H1 (cell line): ENCODE results near the gene SH3RF3. TPM values are rescaled to one million over a fixed set of nuclear protein-coding genes. Genes with fewer than 3 reads are reported as not detected.

Experiments
- CTCF ChIA-PET: fragments of 300-600 bp; sonication (Branson Sonifier 250); formaldehyde crosslinking; loops from one replicate; lab custom pipeline; 2021; ENCODE audit not compliant: partially characterized antibody; lab: Charles Lee
- POLR2A ChIA-PET: fragments of 300-600 bp; sonication (Branson Sonifier 250); formaldehyde crosslinking; loops from one replicate; lab custom pipeline; 2021; ENCODE audit warnings: inconsistent platforms; ENCODE audit not compliant: partially characterized antibody; lab: Charles Lee
- DNase-seq, 2 experiments: peaks; one replicate each; pipeline versions ENCODE4 v3.0.0 to v3.0.0-alpha.2; 2010 to 2022; ENCODE audit warnings: low spot score in 2 of 2, low read depth in 1 of 2, mixed read lengths in 1 of 2
- FAIRE-seq: peaks from 2 replicates; lab custom pipeline; 2011; peaks lifted over from hg19 to GRCh38; lab: Jason Lieb, UNC
- H2AFZ ChIP-seq: 2 replicates; pipeline ENCODE4 v1.8.1; 2012; ENCODE audit warnings: low read length, inconsistent platforms
- H2AK5ac ChIP-seq: 2 replicates; pipeline ENCODE4 v1.6.1; 2013; ENCODE audit warnings: low read depth, low read length
- H2BK120ac ChIP-seq: replicated peaks from 2 replicates; pipeline ENCODE3; 2013; ENCODE audit warnings: low read depth, low read length, inconsistent platforms
- H2BK12ac ChIP-seq: 2 replicates; pipeline ENCODE4 v1.6.1; 2013; ENCODE audit warnings: low read depth, low read length
- H2BK15ac ChIP-seq: 2 replicates; pipeline ENCODE4 v1.6.1; 2013; ENCODE audit warnings: low read length
- H2BK20ac ChIP-seq: 2 replicates; pipeline ENCODE4 v1.6.1; 2013; ENCODE audit warnings: low read length
- H2BK5ac ChIP-seq: 2 replicates; pipeline ENCODE4 v1.6.1; 2013; ENCODE audit warnings: low read depth, low read length
- H3K14ac ChIP-seq: 2 replicates; pipeline ENCODE4 v1.6.1; 2013; ENCODE audit warnings: inconsistent platforms; ENCODE audit not compliant: insufficient read length
- H3K18ac ChIP-seq: 2 replicates; pipeline ENCODE4 v1.6.1; 2013; ENCODE audit warnings: low read length; ENCODE audit errors: extremely low read depth
- H3K23ac ChIP-seq: 2 replicates; pipeline ENCODE4 v1.6.1; 2013; ENCODE audit warnings: inconsistent platforms; ENCODE audit not compliant: insufficient read length
- H3K23me2 ChIP-seq: 2 replicates; pipeline ENCODE4 v1.6.1; 2013; ENCODE audit warnings: low read depth, low read length
- H3K27ac ChIP-seq: 2 replicates; pipeline ENCODE4 v1.6.1; 2011; ENCODE audit warnings: low read depth, low read length, inconsistent platforms
- H3K27me3 ChIP-seq, 4 experiments: replicated peaks in 1 of 4; 1 replicate in 1 of 4; 2 replicates in 3 of 4; pipeline versions ENCODE4 v1.6.1 to v1.8.1; 2011 to 2013; ENCODE audit warnings: low read length in 3 of 4, mild to moderate bottlenecking in 3 of 4, inconsistent platforms in 2 of 4, mixed read lengths in 2 of 4, moderate library complexity in 1 of 4; ENCODE audit not compliant: control insufficient read depth in 3 of 4, insufficient read depth in 3 of 4; ENCODE audit errors: extremely low read depth in 1 of 4
- H3K36me3 ChIP-seq, 4 experiments: 2 replicates each; pipeline versions ENCODE4 v1.6.1 to v1.8.1; 2011 to 2013; ENCODE audit warnings: mild to moderate bottlenecking in 4 of 4, low read length in 3 of 4, moderate library complexity in 2 of 4, control low read depth in 1 of 4, inconsistent platforms in 1 of 4; ENCODE audit not compliant: insufficient read depth in 4 of 4, control insufficient read depth in 2 of 4
- H3K4ac ChIP-seq: replicated peaks from 2 replicates; pipeline ENCODE3; 2013; ENCODE audit warnings: low read length, low read depth, mixed read lengths, inconsistent platforms; ENCODE audit not compliant: insufficient read length
- H3K4me1 ChIP-seq, 4 experiments: replicated peaks in 1 of 4; 1 replicate in 1 of 4; 2 replicates in 3 of 4; pipeline versions ENCODE4 v1.6.1 to v1.8.1; 2011 to 2013; ENCODE audit warnings: low read length in 3 of 4, inconsistent platforms in 2 of 4, mixed read lengths in 1 of 4; ENCODE audit not compliant: insufficient read depth in 4 of 4, control insufficient read depth in 3 of 4
- H3K4me2 ChIP-seq, 2 experiments: 2 replicates each; pipeline versions ENCODE4 v1.6.1 to v1.8.1; 2011 to 2013; ENCODE audit warnings: low read depth in 2 of 2, low read length in 2 of 2, control low read depth in 1 of 2, inconsistent platforms in 1 of 2, mild to moderate bottlenecking in 1 of 2; ENCODE audit not compliant: insufficient read depth in 1 of 2
- H3K4me3 ChIP-seq, 4 experiments: fragments of 200-600, 300-600 bp in 1 of 4; sonication (generic), shearing (Covaris generic), sonication (Bioruptor Twin) in 1 of 4; 2 replicates each; pipeline versions ENCODE4 v1.5.1 to v1.8.1; 2011 to 2016; ENCODE audit warnings: low read length in 4 of 4, low read depth in 3 of 4, control low read depth in 2 of 4, inconsistent platforms in 2 of 4, mild to moderate bottlenecking in 2 of 4, mixed read lengths in 1 of 4, moderate library complexity in 1 of 4; ENCODE audit not compliant: insufficient read depth in 2 of 4; ENCODE audit errors: extremely low read depth in 1 of 4
- H3K56ac ChIP-seq: replicated peaks from 2 replicates; pipeline ENCODE3; 2013; ENCODE audit warnings: low read depth, mild to moderate bottlenecking, mixed read lengths, low read length, inconsistent platforms; ENCODE audit not compliant: insufficient read length
- H3K79me1 ChIP-seq: 2 replicates; pipeline ENCODE4 v1.6.1; 2013; ENCODE audit warnings: low read depth, low read length, control low read depth
- H3K79me2 ChIP-seq, 2 experiments: 2 replicates each; pipeline versions ENCODE4 v1.6.1 to v1.8.1; 2012 to 2013; ENCODE audit warnings: low read length in 2 of 2, mild to moderate bottlenecking in 2 of 2, inconsistent platforms in 1 of 2; ENCODE audit not compliant: insufficient read depth in 2 of 2, control insufficient read depth in 1 of 2
- H3K9ac ChIP-seq, 4 experiments: replicated peaks in 1 of 4; 1 replicate in 1 of 4; 2 replicates in 3 of 4; pipeline versions ENCODE4 v1.6.1 to v1.8.1; 2011 to 2013; ENCODE audit warnings: low read depth in 3 of 4, low read length in 3 of 4, control low read depth in 2 of 4, mild to moderate bottlenecking in 2 of 4, moderate library complexity in 2 of 4, inconsistent platforms in 1 of 4; ENCODE audit errors: extremely low read depth in 1 of 4
- H3K9me3 ChIP-seq, 2 experiments: 2 replicates each; pipeline versions ENCODE4 v1.6.1 to v1.8.1; 2012 to 2013; ENCODE audit warnings: mild to moderate bottlenecking in 2 of 2, moderate library complexity in 2 of 2, control low read depth in 1 of 2, inconsistent platforms in 1 of 2, low read depth in 1 of 2, low read length in 1 of 2, mixed read lengths in 1 of 2; ENCODE audit not compliant: insufficient read depth in 2 of 2
- H4K20me1 ChIP-seq, 2 experiments: replicated peaks in 1 of 2; 2 replicates each; pipeline versions ENCODE3 to v1.8.1; 2011 to 2013; ENCODE audit warnings: inconsistent platforms in 2 of 2, low read length in 2 of 2, mild to moderate bottlenecking in 1 of 2; ENCODE audit not compliant: insufficient read depth in 2 of 2, control insufficient read depth in 1 of 2
- H4K5ac ChIP-seq: 2 replicates; pipeline ENCODE4 v1.6.1; 2013; ENCODE audit warnings: low read length, low read depth, mixed read lengths, inconsistent platforms; ENCODE audit not compliant: insufficient read length
- H4K8ac ChIP-seq: 2 replicates; pipeline ENCODE4 v1.8.0; 2013; ENCODE audit warnings: mild to moderate bottlenecking, moderate library complexity, low read length, inconsistent platforms; ENCODE audit not compliant: insufficient read depth; ENCODE audit errors: extremely low read depth
- H4K91ac ChIP-seq: replicated peaks from 2 replicates; pipeline ENCODE3; 2013; ENCODE audit warnings: low read length, mixed read lengths, inconsistent platforms; ENCODE audit not compliant: insufficient read length
- E2F6 ChIP-seq: IDR thresholded peaks from 2 replicates; pipeline ENCODE4 v1.6.1; 2012; ENCODE audit warnings: inconsistent platforms
- MAFK ChIP-seq: IDR thresholded peaks from 2 replicates; pipeline ENCODE4 v1.6.1; 2012; ENCODE audit warnings: low read depth, mild to moderate bottlenecking, improper control_type of control experiment, low read length
- SP1 ChIP-seq: IDR thresholded peaks from 2 replicates; pipeline ENCODE4 v1.6.1; 2011; ENCODE audit warnings: low read depth, low read length
- SUZ12 ChIP-seq: fragments of 200-600 bp; sonication (generic); IDR thresholded peaks from 2 replicates; pipeline ENCODE4 v1.6.1; 2012; ENCODE audit warnings: mild to moderate bottlenecking, inconsistent platforms, low read length, moderate library complexity, mixed read lengths
- ZNF274 ChIP-seq: IDR thresholded peaks from 2 replicates; pipeline ENCODE4 v1.7.0; 2012; ENCODE audit warnings: low read length, borderline replicate concordance; ENCODE audit errors: extremely low read depth
- WGBS, 2 experiments: shearing (Covaris generic) in 1 of 2; methylation state at CpG; one replicate each; pipeline versions ENCODE4 v1.1.6 to v1.1.7; 2013 to 2015; ENCODE audit warnings: low lambda C conversion rate in 2 of 2, mixed read lengths in 2 of 2, inconsistent platforms in 1 of 2, low coverage in 1 of 2, missing lambda C conversion rate in 1 of 2; ENCODE audit not compliant: insufficient replicate concordance in 2 of 2, insufficient coverage in 1 of 2, insufficient read length in 1 of 2; ENCODE audit errors: extremely low coverage in 1 of 2, missing lambda C conversion rate in 1 of 2; 5-methylcytosine and 5-hydroxymethylcytosine counted together
- polyA plus RNA-seq, 7 experiments: library from polyadenylated mRNA; depleted of rRNA in 3 of 7; stranded (reverse) in 5 of 7; unstranded in 2 of 7; fragments of >200 nt in 5 of 7; fragments of 200-250 nt in 2 of 7; gene quantifications; 1 replicate in 5 of 7; 2 replicates in 1 of 7; 4 replicates in 1 of 7; pipeline versions ENCODE4 v1.2.1 to v1.2.3, GENCODE V29; 2011 to 2013; ENCODE audit warnings: missing spikeins in 2 of 7, mixed read lengths in 2 of 7
- total RNA-seq: library from RNA; stranded (reverse); fragmentation: NEBNext Ultra II Directional; extraction: Animal tissue kit (Norgen Biotek cat#: 25700); gene quantifications from 2 replicates; pipeline ENCODE4 v1.2.1, GENCODE V29; 2021

Gene SH3RF3
- total and polyA plus RNA-seq, 2 of the 8 experiments (the other 6 are each of a cell fraction or from before 2014, with no cell fraction given), result 0.11 to 0.65 TPM

DNA sequence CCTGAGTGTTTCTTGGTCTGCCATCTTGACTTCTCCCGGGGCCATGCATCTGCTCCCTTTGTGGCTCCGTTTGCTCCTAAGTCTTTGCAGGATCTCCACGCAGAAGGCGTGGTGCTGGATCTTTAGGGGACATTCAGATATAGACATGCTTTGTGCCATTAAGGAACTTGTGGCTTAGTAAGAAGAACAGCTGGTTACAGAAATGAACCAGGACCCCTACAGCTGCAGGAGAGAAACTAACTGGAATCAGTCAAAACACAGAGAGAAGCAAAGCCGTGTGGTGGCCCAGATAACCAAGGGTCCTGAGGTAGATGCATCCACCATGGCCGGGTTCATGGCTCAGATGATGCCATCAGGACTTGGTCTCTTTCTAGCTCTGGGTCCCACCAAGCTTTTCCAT is 97.6 kb downstream of the SH3RF3 start:
- H2AK5ac ChIP-seq, result no peak overlapping the region
- H2BK5ac ChIP-seq, result no peak overlapping the region
- no peak overlapping the region for H2BK15ac ChIP-seq
- DNase-seq (no peak), FAIRE-seq (no peak)
- H4K91ac ChIP-seq, result no peak overlapping the region
- H4K5ac ChIP-seq, result no peak overlapping the region
- no peak overlapping the region for H2BK12ac ChIP-seq
- no peak overlapping the region for H3K18ac ChIP-seq
- no peak overlapping the region for H4K8ac ChIP-seq
- H3K4me2 ChIP-seq, result no peak overlapping the region
- no peaks in the 10 kb centered on the region for H3K23me2 ChIP-seq
- H2AFZ ChIP-seq, result no peak overlapping the region
- no peak overlapping the region for H3K9ac ChIP-seq
- H3K79me1 ChIP-seq, result no peaks in the 10 kb centered on the region
- POLR2A ChIA-PET, result no interaction called here
- H3K27ac ChIP-seq, result no peak overlapping the region
- H3K36me3 ChIP-seq, result no peaks in the 10 kb centered on the region
- no peak overlapping the region for H2BK20ac ChIP-seq
- H3K79me2 ChIP-seq, result no peaks in the 10 kb centered on the region
- no peak overlapping the region for H3K56ac ChIP-seq
- H3K14ac ChIP-seq, result no peak overlapping the region
- no peaks in the 10 kb centered on the region for H3K27me3 ChIP-seq
- no peak overlapping the region for H3K4me3 ChIP-seq
- H3K23ac ChIP-seq, result no peak overlapping the region
- H2BK120ac ChIP-seq, result no peak overlapping the region
- H3K4ac ChIP-seq, result no peak overlapping the region
- CTCF ChIA-PET, result interaction anchor here (0.6 to 1.6 kb wide), 7 partner anchors 11 to 284 kb away, joined by 3 to 4 read pairs (median 3); no protein-coding TSS in a partner anchor
- WGBS, 2 experiments, result 90% methylated on average over 6 of the region's 6 CpGs; no CpG with 5 or more reads in 1 of the 2 experiments
- TF ChIP-seq E2F6 (no peak), SUZ12 (no peak), ZNF274 (no peak), SP1 (no peak), MAFK (no peak)
- no peaks in the 10 kb centered on the region for H4K20me1 ChIP-seq
- no peaks in the 10 kb centered on the region for H3K9me3 ChIP-seq
- peaks cover 0 to 4% (median 2%) of the 10 kb centered on the region in 4 experiments; a peak in 4 of 7 replicates for H3K4me1 ChIP-seq
